WTC11 (cell line): ENCODE results near the gene GPR157. TPM values are rescaled to one million over a fixed set of nuclear protein-coding genes. Genes with fewer than 3 reads are reported as not detected.

Experiments used
- ATAC-seq: fragments of 200-7000 bp; cut with Tn5 transposase; 2 replicates; pipeline ENCODE4 v1.10.0; 2021; ENCODE audit warnings: mild to moderate bottlenecking, moderate library complexity
- CTCF ChIA-PET: fragments of 300-600 bp; sonication (Branson Sonifier 250); formaldehyde crosslinking; loops from one replicate; lab custom pipeline; 2021; ENCODE audit warnings: antibody characterized with exemption; lab: Charles Lee
- POLR2A ChIA-PET: fragments of 350-600 bp; sonication (Branson Sonifier 250); formaldehyde crosslinking; loops from one replicate; lab custom pipeline; 2021; ENCODE audit warnings: antibody characterized with exemption; lab: Charles Lee
- DNase-seq: peaks from one replicate; pipeline ENCODE4 v3.0.0; 2021; ENCODE audit warnings: low spot score
- H3K27ac Mint-ChIP-seq: 2 replicates; pipeline ENCODE4 v1.8.0; 2021; ENCODE audit warnings: mixed read lengths
- H3K27me3 Mint-ChIP-seq: 2 replicates; pipeline ENCODE4 v1.8.0; 2021; ENCODE audit warnings: low read depth, mild to moderate bottlenecking, moderate library complexity, mixed read lengths
- H3K36me3 Mint-ChIP-seq: 2 replicates; pipeline ENCODE4 v1.8.0; 2021; ENCODE audit warnings: mixed read lengths
- H3K4me1 Mint-ChIP-seq: 2 replicates; pipeline ENCODE4 v1.8.0; 2022; ENCODE audit warnings: mixed read lengths
- H3K4me3 Mint-ChIP-seq: 2 replicates; pipeline ENCODE4 v1.8.0; 2021; ENCODE audit warnings: mild to moderate bottlenecking, moderate library complexity, mixed read lengths
- H3K9me3 Mint-ChIP-seq: 2 replicates; pipeline ENCODE4 v1.8.0; 2021; ENCODE audit warnings: mixed read lengths
- AFF4 ChIP-seq: sonication (generic); formaldehyde crosslinking; IDR thresholded peaks from 2 replicates; pipeline ENCODE4 v1.8.1; 2023; ENCODE audit warnings: mild to moderate bottlenecking, missing genetic modification reagents, borderline replicate concordance
- CBFB ChIP-seq: sonication (generic); formaldehyde crosslinking; IDR thresholded peaks from 2 replicates; pipeline ENCODE4 v1.8.1; 2022; ENCODE audit warnings: mild to moderate bottlenecking, low read depth, missing genetic modification reagents
- ESRRA ChIP-seq: sonication (generic); formaldehyde crosslinking; IDR thresholded peaks from 2 replicates; pipeline ENCODE4 v1.8.1; 2022; ENCODE audit warnings: mild to moderate bottlenecking, missing genetic modification reagents, borderline replicate concordance
- FOXJ3 ChIP-seq: sonication (generic); formaldehyde crosslinking; IDR thresholded peaks from 2 replicates; pipeline ENCODE4 v1.9.0; 2021; ENCODE audit warnings: missing genetic modification reagents, mild to moderate bottlenecking, borderline replicate concordance
- FOXK1 ChIP-seq: sonication (generic); formaldehyde crosslinking; IDR thresholded peaks from 2 replicates; pipeline ENCODE4 v1.8.0; 2022; ENCODE audit warnings: mild to moderate bottlenecking, moderate library complexity, missing genetic modification reagents
- GRHL2 ChIP-seq: fragments of 250-450 bp; sonication (Bioruptor Pico); IDR thresholded peaks from 2 replicates; pipeline ENCODE4 v1.8.0; 2022; ENCODE audit warnings: mild to moderate bottlenecking, moderate library complexity; ENCODE audit not compliant: insufficient replicate concordance, severe bottlenecking
- HMGA2 ChIP-seq: fragments of 250-450 bp; sonication (Bioruptor Pico); IDR thresholded peaks from 2 replicates; pipeline ENCODE4 v1.4.0; 2021; ENCODE audit warnings: mild to moderate bottlenecking, moderate library complexity
- NR3C1 ChIP-seq: sonication (generic); formaldehyde crosslinking; conservative IDR thresholded peaks from 2 replicates; pipeline ENCODE4 v1.8.1; 2023; ENCODE audit warnings: low read depth, mild to moderate bottlenecking, missing genetic modification reagents
- PREB ChIP-seq: sonication (generic); formaldehyde crosslinking; IDR thresholded peaks from 2 replicates; pipeline ENCODE4 v1.8.1; 2022; ENCODE audit warnings: mild to moderate bottlenecking, missing genetic modification reagents, moderate library complexity, borderline replicate concordance
- RORB ChIP-seq: fragments of 250-450 bp; sonication (Bioruptor Pico); IDR thresholded peaks from 2 replicates; pipeline ENCODE4 v1.9.0; 2021; ENCODE audit warnings: mild to moderate bottlenecking
- USF1 ChIP-seq: sonication (generic); formaldehyde crosslinking; IDR thresholded peaks from 2 replicates; pipeline ENCODE4 v1.8.0; 2022; ENCODE audit warnings: mild to moderate bottlenecking, missing genetic modification reagents
- ZBTB21 ChIP-seq: sonication (generic); formaldehyde crosslinking; IDR thresholded peaks from 2 replicates; pipeline ENCODE4 v1.8.1; 2023; ENCODE audit warnings: mild to moderate bottlenecking, missing genetic modification reagents, borderline replicate concordance
- ZNF121 ChIP-seq: sonication (generic); formaldehyde crosslinking; IDR thresholded peaks from 2 replicates; pipeline ENCODE4 v1.8.0; 2023; ENCODE audit warnings: missing genetic modification reagents
- ZNF317 ChIP-seq: sonication (generic); formaldehyde crosslinking; IDR thresholded peaks from 2 replicates; pipeline ENCODE4 v1.8.1; 2023; ENCODE audit warnings: low read depth, mild to moderate bottlenecking, moderate library complexity, missing genetic modification reagents, borderline replicate concordance
- ZNF416 ChIP-seq: fragments of 250-450 bp; sonication (Bioruptor Pico); IDR thresholded peaks from 2 replicates; pipeline ENCODE4 v1.9.0; 2021; ENCODE audit warnings: mild to moderate bottlenecking, inconsistent platforms
- ZNF671 ChIP-seq: fragments of 250-450 bp; sonication (Bioruptor Pico); IDR thresholded peaks from 2 replicates; pipeline ENCODE4 v1.8.0; 2021; ENCODE audit warnings: mild to moderate bottlenecking
- total RNA-seq: library from RNA; stranded (reverse); gene quantifications from 3 replicates; pipeline ENCODE4 v1.2.3, GENCODE V29; 2021

Gene GPR157
- total RNA-seq, 1 experiment from 2014 or later, result 6.0 TPM

DNA sequence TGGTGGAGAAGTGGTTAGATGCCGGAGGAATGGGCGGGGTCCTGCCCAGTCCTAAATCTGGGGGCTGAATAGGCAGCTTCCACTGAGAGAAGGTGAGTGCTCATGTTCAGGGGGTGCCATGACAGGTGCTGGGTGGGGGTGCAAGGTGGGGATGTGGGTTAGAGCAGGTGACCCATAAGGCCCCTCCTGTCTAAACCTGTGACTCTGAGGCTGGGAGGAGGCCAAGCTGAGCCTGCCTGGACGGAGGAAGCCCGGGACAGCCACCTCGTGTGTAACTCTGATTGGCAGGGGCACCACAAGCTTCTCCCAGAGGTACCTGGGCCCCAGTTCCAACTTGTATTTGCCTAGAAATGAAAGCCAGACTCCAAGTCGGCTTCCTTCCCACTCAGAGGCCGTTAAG, 10.7 kb downstream of the GPR157 start:
- ATAC-seq, result no peak

GRCh38 chr1:9115351-9116205, 13.3 kb downstream of the GPR157 start:
- POLR2A ChIA-PET, result no interaction called here
- TF ChIP-seq HMGA2 (CRISPR knock-in tag) (no peak), GRHL2 (CRISPR knock-in tag) (no peak), PREB (CRISPR knock-in tag) (no peak), RORB (no peak), ZNF671 (CRISPR knock-in tag) (no peak), ZNF317 (no peak), ZBTB21 (CRISPR knock-in tag) (no peak), ZNF121 (no peak), FOXK1 (CRISPR knock-in tag) (no peak), NR3C1 (no peak), AFF4 (CRISPR knock-in tag) (no peak), CBFB (CRISPR knock-in tag) (no peak)
- TF ChIP-seq, all 79 proteins: peak for 0
- ATAC-seq (no peak), DNase-seq (no peak)
- H3K27me3 Mint-ChIP-seq, result no peaks in the 10 kb centered on the region
- H3K4me1 Mint-ChIP-seq, result no peaks in the 10 kb centered on the region
- H3K27ac Mint-ChIP-seq, result no peak overlapping the region
- no peak overlapping the region for H3K4me3 Mint-ChIP-seq
- CTCF ChIA-PET, result interaction anchor here (1.2 to 3.2 kb wide), 2 partner anchors 14 to 134 kb away, joined by 6 to 10 read pairs; no protein-coding TSS in a partner anchor
- no peaks in the 10 kb centered on the region for H3K9me3 Mint-ChIP-seq
- no peaks in the 10 kb centered on the region for H3K36me3 Mint-ChIP-seq

More for the DNA sequence above, 10.7 kb downstream of the GPR157 start:
- CTCF ChIA-PET, result interaction anchor here (1.1 to 2.2 kb wide), 3 partner anchors 24 to 131 kb away, joined by 3 to 7 read pairs (median 5); no protein-coding TSS in a partner anchor
- TF ChIP-seq ZNF416 (CRISPR knock-in tag) (no peak), USF1 (CRISPR knock-in tag) (no peak), FOXJ3 (no peak), ESRRA (no peak), AFF4 (CRISPR knock-in tag) (no peak), ZNF121 (no peak)
- TF ChIP-seq, all 79 proteins: peak for 0
- no peaks in the 10 kb centered on the region for H3K27me3 Mint-ChIP-seq
- no peaks in the 10 kb centered on the region for H3K36me3 Mint-ChIP-seq
- H3K4me1 Mint-ChIP-seq, result peaks cover 4% of the 10 kb centered on the region; the same call in 1 of the 2 replicates
- no peaks in the 10 kb centered on the region for H3K9me3 Mint-ChIP-seq
- POLR2A ChIA-PET, result no interaction called here
- DNase-seq, result no peak
- no peak overlapping the region for H3K4me3 Mint-ChIP-seq
- H3K27ac Mint-ChIP-seq, result no peak overlapping the region
